GM21786 (cell line): ENCODE measurements around the gene TAS1R2.

ENCODE experiments used
- ATAC-seq: cut with Tn5 transposase; IDR thresholded peaks from one replicate; pipeline ENCODE4 v1.9.1; 2021; ENCODE audit not compliant: unreplicated experiment

TAS1R2 gene

DNA sequence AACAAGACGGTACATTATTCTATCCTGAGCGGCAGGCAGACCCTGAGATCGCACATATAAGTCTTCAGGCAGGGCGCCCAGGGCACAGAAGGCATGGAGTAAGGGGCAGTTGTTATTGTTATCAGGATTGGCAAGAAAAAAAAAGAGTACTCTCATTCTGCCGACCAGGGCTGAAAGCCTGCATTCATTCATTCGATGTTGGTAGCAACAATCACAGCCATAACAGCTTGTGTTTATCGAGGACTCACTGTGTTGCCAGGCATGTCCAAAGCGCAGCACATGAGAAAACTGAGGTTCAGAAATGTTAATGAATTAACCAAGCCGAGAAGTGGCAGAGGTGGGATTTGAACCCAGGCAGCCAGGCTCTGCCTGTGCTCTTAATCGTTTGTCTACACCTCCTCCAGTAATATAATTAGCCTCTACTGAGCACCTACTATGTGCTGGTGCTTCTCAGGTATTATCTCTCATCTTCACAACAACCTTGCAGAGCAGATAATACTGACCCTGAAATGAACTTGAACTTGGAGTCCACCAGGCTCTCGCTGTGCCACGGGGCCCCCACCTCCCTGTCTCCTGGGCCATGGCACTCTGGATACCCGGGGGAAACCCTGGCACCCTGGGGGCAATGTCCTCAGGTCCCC lies 56.2 kb downstream of the TAS1R2 start:
- no peak for ATAC-seq

GRCh38 chr1:18802231-18802630 lies 57.2 kb downstream of the TAS1R2 start:
- no peak for ATAC-seq

DNA sequence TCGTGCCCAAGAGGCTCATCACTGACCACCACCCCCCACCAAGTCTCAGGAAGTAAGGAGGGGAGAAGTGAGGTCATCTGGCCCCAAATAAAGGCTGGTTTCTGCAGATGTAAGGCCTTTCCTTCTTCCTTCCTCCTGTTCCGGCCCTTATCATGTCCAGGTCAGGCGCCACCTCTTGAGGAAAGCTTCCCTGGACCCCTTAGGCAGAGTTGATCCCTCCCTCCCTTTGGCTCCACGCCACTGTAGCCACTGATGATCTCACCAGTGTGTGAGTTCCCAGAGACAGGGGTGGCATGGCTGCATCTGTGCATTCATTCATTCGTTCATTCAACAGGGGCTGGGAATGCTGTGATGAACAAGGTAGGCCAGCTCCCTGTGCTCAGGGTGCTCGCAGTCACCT lies 59.2 kb downstream of the TAS1R2 start:
- no peak for ATAC-seq

- no peak for ATAC-seq
Observed at GRCh38 chr1:18799454-18799853, 60.0 kb downstream of the TAS1R2 start.

- no peak for ATAC-seq
Observed at GRCh38 chr1:18798946-18799345, 60.5 kb downstream of the TAS1R2 start.

GRCh38 chr1:18798533-18798932 lies 60.9 kb downstream of the TAS1R2 start:
- ATAC-seq: no peak

GRCh38 chr1:18796950-18797349 lies 62.5 kb downstream of the TAS1R2 start:
- no peak for ATAC-seq

- ATAC-seq: no peak
Observed at GRCh38 chr1:18795002-18795689, 64.3 kb downstream of the TAS1R2 start.

- no peak for ATAC-seq
Observed at GRCh38 chr1:18794561-18794960, 64.9 kb downstream of the TAS1R2 start.

GRCh38 chr1:18794051-18794450 lies 65.4 kb downstream of the TAS1R2 start:
- no peak for ATAC-seq

DNA sequence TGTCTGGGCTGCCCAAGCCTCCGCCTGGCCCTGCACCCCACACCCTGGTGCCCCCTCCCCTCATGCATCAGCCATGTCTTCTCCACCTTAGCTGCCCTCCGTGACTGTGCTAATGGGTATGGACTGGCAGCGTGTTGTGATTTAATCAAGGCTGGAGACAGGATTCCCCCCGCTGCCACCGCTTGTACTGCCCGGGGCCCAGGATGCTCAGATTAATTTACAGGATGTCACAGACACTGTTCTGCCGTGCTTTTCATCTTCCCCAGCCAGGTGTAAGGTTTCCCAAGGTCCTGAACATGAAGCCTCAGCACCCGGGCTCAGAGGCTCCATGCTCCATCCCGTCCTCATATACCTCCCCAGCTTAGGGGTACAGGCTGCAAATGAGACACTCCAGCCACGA lies 66.3 kb downstream of the TAS1R2 start:
- ATAC-seq: no peak

DNA sequence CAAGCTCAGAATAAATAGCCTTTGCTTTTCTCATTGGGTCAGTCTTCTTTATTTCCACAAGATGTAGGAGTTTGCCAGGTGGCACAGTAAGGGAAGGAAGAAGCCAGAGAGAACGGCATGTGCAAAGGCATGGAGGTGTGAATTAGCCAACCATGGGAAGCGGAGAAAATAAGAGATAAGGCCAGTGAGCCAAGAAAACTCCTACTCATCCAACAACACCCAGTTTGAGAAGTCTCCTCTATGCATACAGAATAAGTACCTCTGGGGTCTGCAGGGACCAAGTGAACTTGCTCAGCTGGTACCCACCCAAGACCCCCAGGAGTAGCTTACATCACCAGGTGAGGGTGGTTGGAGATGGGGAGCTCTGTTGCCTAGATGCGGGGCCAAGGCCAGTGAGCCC lies 66.7 kb downstream of the TAS1R2 start:
- no peak for ATAC-seq
